Measurements from ENCODE around the gene CDKN2B-AS1.
"Not testable (repeated sequence)": the region's sequence is repeated elsewhere in the genome, so short reads cannot be mapped to it uniquely, and the experiment has no call there.

CDKN2B-AS1 gene

GRCh38 chr9:21994556-21995005 lies at the start of gene CDKN2B-AS1:
Gene CDKN2B-AS1, plus strand, starts transcription at chr9:21994791.
- peak within 1 kb of the TSS; percentile 50 for H3K27ac ChIP-seq (ENCODE audit: low read depth, low read length)
- H3K9ac ChIP-seq (ENCODE audit: low read depth in 1 of 2, low read length in 2 of 2): peak within 1 kb of the TSS; percentile 46 to 79
- H3K4me3 ChIP-seq (ENCODE audit: low read depth in 1 of 2, low read length in 2 of 2): peak within 1 kb of the TSS; percentile 92 to 97
- H3K9me3 ChIP-seq (ENCODE audit: control insufficient read depth in 1 of 2, low read length in 2 of 2): no peaks in the 10 kb centered on the region
- peaks cover 14 to 31% of the 10 kb centered on the region in 2 donors for H3K27me3 ChIP-seq (ENCODE audit: control insufficient read depth in 1 of 2, insufficient read depth in 2 of 2, low read length in 2 of 2)
- H3K4me1 ChIP-seq (ENCODE audit: control insufficient read depth in 1 of 2, insufficient read depth in 2 of 2, low read length in 2 of 2): peaks cover 0 to 13% of the 10 kb centered on the region in 2 donors
- no peaks in the 10 kb centered on the region for H3K36me3 ChIP-seq (ENCODE audit: control insufficient read depth in 1 of 2, insufficient read depth in 2 of 2, low read length in 2 of 2)

GRCh38 chr9:21945606-21946005 lies 49.0 kb upstream of the CDKN2B-AS1 start:
- Histone ChIP-seq H3K27ac (ENCODE audit: low read depth, low read length) (no peak overlapping the region), H3K27me3 (ENCODE audit: control insufficient read depth in 1 of 2, insufficient read depth in 2 of 2, low read length in 2 of 2) (peaks cover 0 to 4% of the 10 kb centered on the region in 2 donors), H3K9ac (ENCODE audit: low read depth in 1 of 2, low read length in 2 of 2) (no peak overlapping the region), H3K4me1 (ENCODE audit: control insufficient read depth in 1 of 2, insufficient read depth in 2 of 2, low read length in 2 of 2) (no peaks in the 10 kb centered on the region), H3K36me3 (ENCODE audit: control insufficient read depth in 1 of 2, insufficient read depth in 2 of 2, low read length in 2 of 2) (no peaks in the 10 kb centered on the region), H3K4me3 (ENCODE audit: low read depth in 1 of 2, low read length in 2 of 2) (no peak overlapping the region), H3K9me3 (ENCODE audit: control insufficient read depth in 1 of 2, low read length in 2 of 2) (no peaks in the 10 kb centered on the region)

GRCh38 chr9:21958833-21959232 lies 35.8 kb upstream of the CDKN2B-AS1 start:
- Histone ChIP-seq H3K4me1 (ENCODE audit: control insufficient read depth in 1 of 2, insufficient read depth in 2 of 2, low read length in 2 of 2) (no peaks in the 10 kb centered on the region), H3K36me3 (ENCODE audit: control insufficient read depth in 1 of 2, insufficient read depth in 2 of 2, low read length in 2 of 2) (no peaks in the 10 kb centered on the region), H3K27ac (ENCODE audit: low read depth, low read length) (no peak overlapping the region), H3K9me3 (ENCODE audit: control insufficient read depth in 1 of 2, low read length in 2 of 2) (no peaks in the 10 kb centered on the region), H3K9ac (ENCODE audit: low read depth in 1 of 2, low read length in 2 of 2) (no peak overlapping the region), H3K4me3 (ENCODE audit: low read depth in 1 of 2, low read length in 2 of 2) (no peak overlapping the region), H3K27me3 (ENCODE audit: control insufficient read depth in 1 of 2, insufficient read depth in 2 of 2, low read length in 2 of 2) (peaks cover 3 to 8% of the 10 kb centered on the region in 2 donors)

- not testable (repeated sequence) for H3K9ac ChIP-seq (ENCODE audit: low read depth in 1 of 2, low read length in 2 of 2)
Measured at GRCh38 chr9:21959268-21959667, 35.3 kb upstream of the CDKN2B-AS1 start.

GRCh38 chr9:21961569-21961968 lies 33.0 kb upstream of the CDKN2B-AS1 start:
- Histone ChIP-seq H3K36me3 (ENCODE audit: control insufficient read depth in 1 of 2, insufficient read depth in 2 of 2, low read length in 2 of 2) (no peaks in the 10 kb centered on the region), H3K27me3 (ENCODE audit: control insufficient read depth in 1 of 2, insufficient read depth in 2 of 2, low read length in 2 of 2) (peaks cover 22 to 29% of the 10 kb centered on the region in 2 donors), H3K4me1 (ENCODE audit: control insufficient read depth in 1 of 2, insufficient read depth in 2 of 2, low read length in 2 of 2) (peaks cover 10 to 13% of the 10 kb centered on the region in 2 donors), H3K9ac (ENCODE audit: low read depth in 1 of 2, low read length in 2 of 2) (no peak overlapping the region), H3K9me3 (ENCODE audit: control insufficient read depth in 1 of 2, low read length in 2 of 2) (no peaks in the 10 kb centered on the region), H3K4me3 (ENCODE audit: low read depth in 1 of 2, low read length in 2 of 2) (no peak overlapping the region), H3K27ac (ENCODE audit: low read depth, low read length) (no peak overlapping the region)

More at GRCh38 chr9:21959268-21959667, 35.3 kb upstream of the CDKN2B-AS1 start:
- not testable (repeated sequence) for H3K27me3 ChIP-seq (ENCODE audit: control insufficient read depth in 1 of 2, insufficient read depth in 2 of 2, low read length in 2 of 2); H3K4me1 ChIP-seq (ENCODE audit: control insufficient read depth in 1 of 2, insufficient read depth in 2 of 2, low read length in 2 of 2); H3K27ac ChIP-seq (ENCODE audit: low read depth, low read length); H3K9me3 ChIP-seq (ENCODE audit: control insufficient read depth in 1 of 2, low read length in 2 of 2); H3K36me3 ChIP-seq (ENCODE audit: control insufficient read depth in 1 of 2, insufficient read depth in 2 of 2, low read length in 2 of 2); H3K4me3 ChIP-seq (ENCODE audit: low read depth in 1 of 2, low read length in 2 of 2)

- peak overlapping the region in 1 of 2 donors; percentile 25 for H3K9ac ChIP-seq (ENCODE audit: low read depth in 1 of 2, low read length in 2 of 2)
- H3K27me3 ChIP-seq (ENCODE audit: control insufficient read depth in 1 of 2, insufficient read depth in 2 of 2, low read length in 2 of 2): peaks cover 55 to 63% of the 10 kb centered on the region in 2 donors
- H3K4me1 ChIP-seq (ENCODE audit: control insufficient read depth in 1 of 2, insufficient read depth in 2 of 2, low read length in 2 of 2): peaks cover 10 to 13% of the 10 kb centered on the region in 2 donors
- no peak overlapping the region for H3K27ac ChIP-seq (ENCODE audit: low read depth, low read length)
- peak overlapping the region; percentile 68 to 73 for H3K4me3 ChIP-seq (ENCODE audit: low read depth in 1 of 2, low read length in 2 of 2)
- H3K9me3 ChIP-seq (ENCODE audit: control insufficient read depth in 1 of 2, low read length in 2 of 2): no peaks in the 10 kb centered on the region
- no peaks in the 10 kb centered on the region for H3K36me3 ChIP-seq (ENCODE audit: control insufficient read depth in 1 of 2, insufficient read depth in 2 of 2, low read length in 2 of 2)
Measured at GRCh38 chr9:21964925-21965385, 29.6 kb upstream of the CDKN2B-AS1 start.

- Histone ChIP-seq H3K36me3 (ENCODE audit: control insufficient read depth in 1 of 2, insufficient read depth in 2 of 2, low read length in 2 of 2) (no peaks in the 10 kb centered on the region), H3K27me3 (ENCODE audit: control insufficient read depth in 1 of 2, insufficient read depth in 2 of 2, low read length in 2 of 2) (peaks cover 60 to 68% of the 10 kb centered on the region in 2 donors), H3K9me3 (ENCODE audit: control insufficient read depth in 1 of 2, low read length in 2 of 2) (no peaks in the 10 kb centered on the region), H3K4me3 (ENCODE audit: low read depth in 1 of 2, low read length in 2 of 2) (peak overlapping the region; percentile 68 to 73), H3K4me1 (ENCODE audit: control insufficient read depth in 1 of 2, insufficient read depth in 2 of 2, low read length in 2 of 2) (peaks cover 10 to 13% of the 10 kb centered on the region in 2 donors), H3K9ac (ENCODE audit: low read depth in 1 of 2, low read length in 2 of 2) (peak overlapping the region in 1 of 2 donors; percentile 25), H3K27ac (ENCODE audit: low read depth, low read length) (no peak overlapping the region)
Measured at GRCh38 chr9:21965401-21965951, 29.1 kb upstream of the CDKN2B-AS1 start.

GRCh38 chr9:21966140-21966851 lies 28.3 kb upstream of the CDKN2B-AS1 start:
- Histone ChIP-seq H3K27me3 (ENCODE audit: control insufficient read depth in 1 of 2, insufficient read depth in 2 of 2, low read length in 2 of 2) (peaks cover 68 to 74% of the 10 kb centered on the region in 2 donors), H3K27ac (ENCODE audit: low read depth, low read length) (no peak overlapping the region), H3K9ac (ENCODE audit: low read depth in 1 of 2, low read length in 2 of 2) (no peak overlapping the region), H3K4me1 (ENCODE audit: control insufficient read depth in 1 of 2, insufficient read depth in 2 of 2, low read length in 2 of 2) (peaks cover 10 to 13% of the 10 kb centered on the region in 2 donors), H3K36me3 (ENCODE audit: control insufficient read depth in 1 of 2, insufficient read depth in 2 of 2, low read length in 2 of 2) (no peaks in the 10 kb centered on the region), H3K9me3 (ENCODE audit: control insufficient read depth in 1 of 2, low read length in 2 of 2) (no peaks in the 10 kb centered on the region), H3K4me3 (ENCODE audit: low read depth in 1 of 2, low read length in 2 of 2) (no peak overlapping the region)

- no peak overlapping the region for H3K27ac ChIP-seq (ENCODE audit: low read depth, low read length)
- H3K36me3 ChIP-seq (ENCODE audit: control insufficient read depth in 1 of 2, insufficient read depth in 2 of 2, low read length in 2 of 2): no peaks in the 10 kb centered on the region
- peaks cover 10 to 13% of the 10 kb centered on the region in 2 donors for H3K4me1 ChIP-seq (ENCODE audit: control insufficient read depth in 1 of 2, insufficient read depth in 2 of 2, low read length in 2 of 2)
- no peak overlapping the region for H3K4me3 ChIP-seq (ENCODE audit: low read depth in 1 of 2, low read length in 2 of 2)
- H3K9ac ChIP-seq (ENCODE audit: low read depth in 1 of 2, low read length in 2 of 2): no peak overlapping the region
- peaks cover 71 to 77% of the 10 kb centered on the region in 2 donors for H3K27me3 ChIP-seq (ENCODE audit: control insufficient read depth in 1 of 2, insufficient read depth in 2 of 2, low read length in 2 of 2)
- no peaks in the 10 kb centered on the region for H3K9me3 ChIP-seq (ENCODE audit: control insufficient read depth in 1 of 2, low read length in 2 of 2)
Measured at GRCh38 chr9:21967169-21967568, 27.4 kb upstream of the CDKN2B-AS1 start.

GRCh38 chr9:21967702-21968101 lies 26.9 kb upstream of the CDKN2B-AS1 start:
- Histone ChIP-seq H3K9ac (ENCODE audit: low read depth in 1 of 2, low read length in 2 of 2) (no peak overlapping the region), H3K36me3 (ENCODE audit: control insufficient read depth in 1 of 2, insufficient read depth in 2 of 2, low read length in 2 of 2) (no peaks in the 10 kb centered on the region)

More at GRCh38 chr9:21967702-21968101, 26.9 kb upstream of the CDKN2B-AS1 start:
- Histone ChIP-seq H3K9me3 (ENCODE audit: control insufficient read depth in 1 of 2, low read length in 2 of 2) (no peaks in the 10 kb centered on the region), H3K4me1 (ENCODE audit: control insufficient read depth in 1 of 2, insufficient read depth in 2 of 2, low read length in 2 of 2) (peaks cover 10 to 13% of the 10 kb centered on the region in 2 donors), H3K27me3 (ENCODE audit: control insufficient read depth in 1 of 2, insufficient read depth in 2 of 2, low read length in 2 of 2) (peaks cover 76 to 83% of the 10 kb centered on the region in 2 donors), H3K4me3 (ENCODE audit: low read depth in 1 of 2, low read length in 2 of 2) (no peak overlapping the region), H3K27ac (ENCODE audit: low read depth, low read length) (no peak overlapping the region)
